Mesothelial cell of epicardium (in vitro differentiated cells): ENCODE data around the gene SLC12A2. TPM values are rescaled to one million over a fixed set of nuclear protein-coding genes. Genes with fewer than 3 reads are reported as not detected.

Source experiments
- DNase-seq, 2 experiments: peaks; one replicate each; pipeline ENCODE4 v3.0.0; 2021; ENCODE audit warnings: low spot score in 2 of 2; ENCODE audit not compliant: unreplicated experiment in 2 of 2
- H3K27ac Mint-ChIP-seq: 2 replicates; pipeline ENCODE4 v1.8.0; 2021; ENCODE audit warnings: mixed read lengths
- H3K27me3 Mint-ChIP-seq: 2 replicates; pipeline ENCODE4 v1.8.0; 2021; ENCODE audit warnings: low read depth, mixed read lengths
- H3K36me3 Mint-ChIP-seq: 2 replicates; pipeline ENCODE4 v1.8.0; 2021; ENCODE audit warnings: mixed read lengths
- H3K4me1 Mint-ChIP-seq: 2 replicates; pipeline ENCODE4 v1.8.0; 2021; ENCODE audit warnings: mixed read lengths
- H3K4me3 Mint-ChIP-seq: 2 replicates; pipeline ENCODE4 v1.8.0; 2021; ENCODE audit warnings: mild to moderate bottlenecking, moderate library complexity, mixed read lengths
- H3K9me3 Mint-ChIP-seq: 2 replicates; pipeline ENCODE4 v1.8.0; 2021; ENCODE audit warnings: mixed read lengths
- CTCF ChIP-seq: fragments of 200-600 bp; sonication (generic); IDR thresholded peaks from one replicate; pipeline ENCODE4 v1.5.0; 2021; ENCODE audit warnings: antibody characterized with exemption; ENCODE audit not compliant: unreplicated experiment
- total RNA-seq: library from RNA; stranded (reverse); gene quantifications from 3 replicates; pipeline ENCODE4 v1.2.1, GENCODE V29; 2021

SLC12A2 gene
- total RNA-seq, 1 donor from 2014 or later = 27.0 TPM

GRCh38 chr5:128084228-128085167, 932 bp downstream of the SLC12A2 start:
- peak; percentile 26 to 55 for DNase-seq
- no peaks in the 10 kb centered on the region for H3K9me3 Mint-ChIP-seq
- no peak for TF ChIP-seq CTCF
- no peaks in the 10 kb centered on the region for H3K36me3 Mint-ChIP-seq
- H3K4me3 Mint-ChIP-seq = peak overlapping the region; percentile 82
- no peaks in the 10 kb centered on the region for H3K27me3 Mint-ChIP-seq
- H3K27ac Mint-ChIP-seq = peak overlapping the region; percentile 76
- H3K4me1 Mint-ChIP-seq = peaks cover 38% of the 10 kb centered on the region

GRCh38 chr5:128085413-128085812, 1.8 kb downstream of the SLC12A2 start:
- no peaks in the 10 kb centered on the region for H3K27me3 Mint-ChIP-seq

GRCh38 chr5:128091579-128091978, 8.0 kb downstream of the SLC12A2 start:
- DNase-seq = no peak
- Mint-ChIP-seq H3K4me1 (no peaks in the 10 kb centered on the region), H3K9me3 (peaks cover 6% of the 10 kb centered on the region), H3K27me3 (no peaks in the 10 kb centered on the region), H3K36me3 (peaks cover 5% of the 10 kb centered on the region), H3K4me3 (no peak overlapping the region), H3K27ac (no peak overlapping the region)
- no peak for TF ChIP-seq CTCF

More at GRCh38 chr5:128085413-128085812, 1.8 kb downstream of the SLC12A2 start:
- H3K4me1 Mint-ChIP-seq = peaks cover 33% of the 10 kb centered on the region
- no peak overlapping the region for H3K27ac Mint-ChIP-seq
- H3K36me3 Mint-ChIP-seq = no peaks in the 10 kb centered on the region
- DNase-seq = no peak
- H3K9me3 Mint-ChIP-seq = no peaks in the 10 kb centered on the region
- peak overlapping the region; percentile 82 for H3K4me3 Mint-ChIP-seq
- TF ChIP-seq CTCF = no peak

- DNase-seq = no peak
- no peaks in the 10 kb centered on the region for H3K4me1 Mint-ChIP-seq
- TF ChIP-seq CTCF = no peak
- no peak overlapping the region for H3K27ac Mint-ChIP-seq
- H3K36me3 Mint-ChIP-seq = peaks cover 7% of the 10 kb centered on the region
- H3K9me3 Mint-ChIP-seq = peaks cover 9% of the 10 kb centered on the region
- H3K27me3 Mint-ChIP-seq = no peaks in the 10 kb centered on the region
- no peak overlapping the region for H3K4me3 Mint-ChIP-seq
Observed at GRCh38 chr5:128092144-128092543, 8.6 kb downstream of the SLC12A2 start.

- Mint-ChIP-seq H3K27me3 (no peaks in the 10 kb centered on the region), H3K27ac (no peak overlapping the region), H3K36me3 (peaks cover 15% of the 10 kb centered on the region), H3K9me3 (peaks cover 20% of the 10 kb centered on the region), H3K4me1 (no peaks in the 10 kb centered on the region), H3K4me3 (no peak overlapping the region)
- DNase-seq = no peak
- TF ChIP-seq CTCF = no peak
Observed at GRCh38 chr5:128093368-128093767, 9.8 kb downstream of the SLC12A2 start.
